Uterus (tissue), 4 donors: ENCODE measurements around the gene ITGB1. TPM values are rescaled to one million over a fixed set of nuclear protein-coding genes. Genes with fewer than 3 reads are reported as not detected.

Experiments used
- DNase-seq, 2 donors: peaks; one replicate each; pipeline ENCODE4 v3.0.0-alpha.2; 2019 to 2020
- H3K27ac ChIP-seq, 2 donors: fragments of 200-600 bp; sonication (generic); 1 replicate in 1 of 2; 2 replicates in 1 of 2; pipeline ENCODE4 v1.5.1; 2016 to 2018
- H3K27me3 ChIP-seq, 2 donors: fragments of 200-600 bp; sonication (generic); one replicate each; pipeline ENCODE4 v1.5.1; 2018 to 2019; ENCODE audit warnings: control low read depth in 1 of 2
- H3K36me3 ChIP-seq, 2 donors: fragments of 200-600 bp; sonication (generic); one replicate each; pipeline ENCODE4 v1.5.1; 2019; ENCODE audit warnings: control low read depth in 1 of 2
- H3K4me1 ChIP-seq, 2 donors: fragments of 200-600 bp; sonication (generic); one replicate each; pipeline ENCODE4 v1.5.1; 2018 to 2019; ENCODE audit warnings: control low read depth in 1 of 2
- H3K4me3 ChIP-seq, 2 donors: fragments of 200-600 bp; sonication (generic); 1 replicate in 1 of 2; 2 replicates in 1 of 2; pipeline ENCODE4 v1.5.1; 2018 to 2019; ENCODE audit warnings: mild to moderate bottlenecking in 1 of 2
- H3K9me3 ChIP-seq, 2 donors: fragments of 200-600 bp; sonication (generic); one replicate each; pipeline ENCODE4 v1.5.1; 2019; ENCODE audit warnings: control low read depth in 1 of 2
- CTCF ChIP-seq, 4 experiments: fragments of 200-600 bp in 2 of 4; fragments of 450-650 bp in 2 of 4; sonication (generic) in 2 of 4; IDR thresholded peaks; one replicate each; pipeline ENCODE4 v1.5.1; 2016 to 2019; ENCODE audit warnings: antibody characterized with exemption in 4 of 4, mild to moderate bottlenecking in 2 of 4, moderate library complexity in 1 of 4
- POLR2A ChIP-seq, 2 donors: fragments of 450-650 bp; IDR thresholded peaks; one replicate each; pipeline ENCODE4 v1.6.1; 2016; ENCODE audit warnings: antibody characterized with exemption in 2 of 2, mild to moderate bottlenecking in 1 of 2, moderate library complexity in 1 of 2
- intact Hi-C: fragments of 100-400 bp; cut with DNase I; formaldehyde crosslinking; loops from one replicate; pipeline ENCODE4 v1.15.1; 2023; ENCODE audit warnings: low total_unique reads
- total RNA-seq, 4 donors: library from RNA; depleted of rRNA in 3 of 4; stranded (reverse); fragments of >200 nt in 3 of 4; gene quantifications; one replicate each; pipeline versions ENCODE4 v1.1.0 to v1.2.4, GENCODE V29; 2014 to 2023
- donor health status: DM: yes; HTN: yes; CAD: no.

Gene ITGB1
- total RNA-seq, 4 donors from 2014 or later: 484 to 1,046 (median 601) TPM

GRCh38 chr10:32947586-32947985, 10.4 kb downstream of the ITGB1 start:
- H3K4me3 ChIP-seq: no peak overlapping the region
- H3K4me1 ChIP-seq: peaks cover 0 to 3% of the 10 kb centered on the region in 2 donors
- H3K36me3 ChIP-seq: no peaks in the 10 kb centered on the region
- H3K27ac ChIP-seq: no peak overlapping the region
- no peak for TF ChIP-seq POLR2A (IDR thresholded peaks at IDR 0.05)
- TF ChIP-seq CTCF (IDR thresholded peaks at IDR 0.05): no peak
- H3K27me3 ChIP-seq: no peaks in the 10 kb centered on the region
- intact Hi-C loops: no loop called here
- no peaks in the 10 kb centered on the region for H3K9me3 ChIP-seq
- DNase-seq: no peak

DNA sequence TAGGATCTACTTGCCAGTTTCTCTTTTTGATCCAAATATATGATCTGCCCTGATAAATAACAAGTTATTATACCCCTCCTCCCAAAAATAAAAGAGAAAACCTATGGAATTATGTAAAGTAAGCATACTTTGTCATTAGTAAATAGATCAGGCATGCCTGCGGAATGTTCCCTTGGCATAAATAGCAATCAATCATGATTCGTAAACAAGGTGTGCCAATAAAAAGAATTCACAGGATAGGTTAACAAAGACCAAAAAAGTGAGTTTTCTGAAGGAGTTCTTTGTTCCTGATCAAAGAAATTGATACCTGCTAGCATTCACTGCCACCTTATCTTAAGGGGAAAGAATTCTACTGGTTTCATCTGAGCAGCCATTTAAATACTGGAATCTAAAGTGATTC, 11.9 kb downstream of the ITGB1 start:
- no peaks in the 10 kb centered on the region for H3K27me3 ChIP-seq
- no peaks in the 10 kb centered on the region for H3K9me3 ChIP-seq
- peak overlapping the region in 1 of 2 donors; percentile 13 for H3K27ac ChIP-seq
- intact Hi-C loops: no loop called here
- TF ChIP-seq POLR2A (IDR thresholded peaks at IDR 0.05) (no peak), CTCF (IDR thresholded peaks at IDR 0.05) (no peak)
- H3K36me3 ChIP-seq: no peaks in the 10 kb centered on the region
- peaks cover 0 to 11% of the 10 kb centered on the region in 2 donors for H3K4me1 ChIP-seq
- H3K4me3 ChIP-seq: no peak overlapping the region
- DNase-seq: no peak

GRCh38 chr10:32943854-32944661, 14.0 kb downstream of the ITGB1 start:
- Histone ChIP-seq H3K4me3 (no peak overlapping the region), H3K4me1 (peaks cover 0 to 16% of the 10 kb centered on the region in 2 donors), H3K27ac (no peak overlapping the region), H3K36me3 (no peaks in the 10 kb centered on the region), H3K9me3 (no peaks in the 10 kb centered on the region), H3K27me3 (no peaks in the 10 kb centered on the region)
- DNase-seq: no peak
- intact Hi-C loops: no loop called here
- TF ChIP-seq POLR2A (IDR thresholded peaks at IDR 0.05): no peak
- no peak for TF ChIP-seq CTCF (IDR thresholded peaks at IDR 0.05)

DNA sequence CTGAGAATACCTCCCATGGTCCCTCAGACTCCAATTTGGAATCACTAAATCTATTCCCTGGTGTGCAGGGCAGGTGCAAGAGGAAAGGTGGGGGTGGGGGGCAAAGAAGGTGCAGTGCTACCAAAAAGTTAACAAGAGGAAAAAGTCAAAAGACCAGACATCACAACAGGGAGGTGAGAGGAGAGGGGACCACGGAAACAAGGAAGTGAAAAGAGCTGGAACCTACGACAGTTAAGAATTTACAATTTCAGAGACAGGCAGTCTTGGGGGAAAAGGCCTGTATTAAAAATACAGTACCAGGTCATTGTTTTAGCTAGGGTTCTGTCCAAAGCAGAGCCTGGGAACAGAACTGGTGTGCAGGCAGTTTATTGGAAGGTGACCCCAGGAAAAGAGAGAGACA, 14.6 kb downstream of the ITGB1 start:
- Histone ChIP-seq H3K9me3 (no peaks in the 10 kb centered on the region), H3K27me3 (no peaks in the 10 kb centered on the region), H3K36me3 (no peaks in the 10 kb centered on the region), H3K4me1 (peaks cover 0 to 16% of the 10 kb centered on the region in 2 donors), H3K4me3 (no peak overlapping the region), H3K27ac (no peak overlapping the region)
- intact Hi-C loops: no loop called here
- TF ChIP-seq CTCF (IDR thresholded peaks at IDR 0.05) (no peak), POLR2A (IDR thresholded peaks at IDR 0.05) (no peak)
- no peak for DNase-seq

- no peak for DNase-seq
- peaks cover 0 to 16% of the 10 kb centered on the region in 2 donors for H3K4me1 ChIP-seq
Observed at GRCh38 chr10:32942081-32942480, 15.9 kb downstream of the ITGB1 start.

More at GRCh38 chr10:32942081-32942480, 15.9 kb downstream of the ITGB1 start:
- Histone ChIP-seq H3K4me3 (no peak overlapping the region), H3K27me3 (no peaks in the 10 kb centered on the region), H3K36me3 (no peaks in the 10 kb centered on the region), H3K27ac (peak overlapping the region; percentile 47 to 57), H3K9me3 (no peaks in the 10 kb centered on the region)
- TF ChIP-seq CTCF (IDR thresholded peaks at IDR 0.05) (no peak), POLR2A (IDR thresholded peaks at IDR 0.05) (no peak)
- intact Hi-C loops: no loop called here
